GM12865 (cell line): ENCODE data around the gene SMU1.
"Not testable (repeated sequence)": the region's sequence is repeated elsewhere in the genome, so short reads cannot be mapped to it uniquely, and the experiment has no call there.

ENCODE experiments used
- DNase-seq: peaks from one replicate; pipeline ENCODE4 v3.0.0; 2010; ENCODE audit warnings: low read depth
- H3K4me3 ChIP-seq: 2 replicates; pipeline ENCODE4 v1.5.1; 2011; ENCODE audit warnings: mild to moderate bottlenecking, low read depth, low read length, control low read depth
- TF ChIP-seq, protein P1 (sequence below): IDR thresholded peaks from 2 replicates; pipeline ENCODE4 v1.5.1; 2011; ENCODE audit warnings: low read length, control low read depth, low read depth, inconsistent platforms; ENCODE audit not compliant: insufficient read depth; ENCODE audit errors: missing control alignments

SMU1 gene

GRCh38 chr9:33007755-33008154 is 68.7 kb downstream of the SMU1 start:
- no peak overlapping the region for H3K4me3 ChIP-seq
- no peak for DNase-seq
- TF ChIP-seq, protein P1, sequence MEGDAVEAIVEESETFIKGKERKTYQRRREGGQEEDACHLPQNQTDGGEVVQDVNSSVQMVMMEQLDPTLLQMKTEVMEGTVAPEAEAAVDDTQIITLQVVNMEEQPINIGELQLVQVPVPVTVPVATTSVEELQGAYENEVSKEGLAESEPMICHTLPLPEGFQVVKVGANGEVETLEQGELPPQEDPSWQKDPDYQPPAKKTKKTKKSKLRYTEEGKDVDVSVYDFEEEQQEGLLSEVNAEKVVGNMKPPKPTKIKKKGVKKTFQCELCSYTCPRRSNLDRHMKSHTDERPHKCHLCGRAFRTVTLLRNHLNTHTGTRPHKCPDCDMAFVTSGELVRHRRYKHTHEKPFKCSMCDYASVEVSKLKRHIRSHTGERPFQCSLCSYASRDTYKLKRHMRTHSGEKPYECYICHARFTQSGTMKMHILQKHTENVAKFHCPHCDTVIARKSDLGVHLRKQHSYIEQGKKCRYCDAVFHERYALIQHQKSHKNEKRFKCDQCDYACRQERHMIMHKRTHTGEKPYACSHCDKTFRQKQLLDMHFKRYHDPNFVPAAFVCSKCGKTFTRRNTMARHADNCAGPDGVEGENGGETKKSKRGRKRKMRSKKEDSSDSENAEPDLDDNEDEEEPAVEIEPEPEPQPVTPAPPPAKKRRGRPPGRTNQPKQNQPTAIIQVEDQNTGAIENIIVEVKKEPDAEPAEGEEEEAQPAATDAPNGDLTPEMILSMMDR: no peak

- not testable (repeated sequence) for DNase-seq, H3K4me3 ChIP-seq
These were observed 71.1 kb downstream of the SMU1 start for GRCh38 chr9:33005335-33005734.

GRCh38 chr9:33000682-33001055 is 75.8 kb downstream of the SMU1 start:
- peak overlapping the region; percentile 77 for H3K4me3 ChIP-seq
- peak; percentile 51 for DNase-seq

- no peak overlapping the region for H3K4me3 ChIP-seq
- DNase-seq: no peak
- TF ChIP-seq, protein P1: no peak
These were observed 83.8 kb downstream of the SMU1 start for GRCh38 chr9:32992595-32993238.

DNA sequence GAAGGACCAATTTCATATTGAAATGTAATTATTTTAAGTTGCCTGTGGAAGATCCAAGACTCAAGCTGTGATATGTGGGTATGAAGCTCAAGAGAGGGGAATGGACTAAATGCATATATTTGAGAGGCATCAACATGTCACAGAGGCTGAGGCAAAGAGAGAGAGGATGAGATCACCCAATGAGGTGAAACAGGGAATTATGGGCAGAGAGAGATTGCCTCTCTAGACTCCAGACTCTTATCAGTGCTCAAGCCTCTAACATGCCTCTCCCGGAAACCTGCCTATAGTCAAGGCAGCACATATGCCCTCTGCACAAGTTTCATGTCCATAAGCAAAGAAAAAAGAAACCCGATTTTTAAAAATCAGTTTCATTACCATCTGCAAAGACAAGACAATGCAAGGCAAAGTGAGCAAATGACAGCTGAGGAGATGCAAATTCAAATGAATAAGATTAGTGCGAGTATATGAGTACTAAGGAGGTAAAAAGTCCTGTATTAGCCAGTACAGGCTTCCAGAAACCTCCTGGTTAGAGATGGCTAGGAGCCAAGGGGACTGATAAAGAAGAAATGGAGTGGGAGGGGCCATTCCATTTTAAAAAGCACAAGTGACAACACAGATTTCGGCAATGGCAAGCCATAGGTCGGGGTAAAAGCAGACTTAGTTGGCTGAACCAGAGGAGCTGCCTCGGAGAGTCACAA is 84.4 kb downstream of the SMU1 start:
- H3K4me3 ChIP-seq: no peak overlapping the region
- no peak for DNase-seq
- TF ChIP-seq, protein P1: no peak
